Body of pancreas (tissue), 4 donors: ENCODE data around the gene GATA3.

ENCODE experiments used
- POLR2A ChIP-seq, 3 donors: fragments of 450-650 bp; IDR thresholded peaks; one replicate each; pipeline ENCODE4 v1.6.1; 2016; ENCODE audit warnings: antibody characterized with exemption in 3 of 3, mild to moderate bottlenecking in 2 of 3
- TF ChIP-seq, protein P1 (sequence below), 7 experiments: fragments of 450-650 bp in 4 of 7; fragments of 200-600 bp in 3 of 7; sonication (generic) in 3 of 7; IDR thresholded peaks; one replicate each; pipeline ENCODE4 v1.5.1; 2016 to 2019; ENCODE audit warnings: antibody characterized with exemption in 7 of 7

DNA sequence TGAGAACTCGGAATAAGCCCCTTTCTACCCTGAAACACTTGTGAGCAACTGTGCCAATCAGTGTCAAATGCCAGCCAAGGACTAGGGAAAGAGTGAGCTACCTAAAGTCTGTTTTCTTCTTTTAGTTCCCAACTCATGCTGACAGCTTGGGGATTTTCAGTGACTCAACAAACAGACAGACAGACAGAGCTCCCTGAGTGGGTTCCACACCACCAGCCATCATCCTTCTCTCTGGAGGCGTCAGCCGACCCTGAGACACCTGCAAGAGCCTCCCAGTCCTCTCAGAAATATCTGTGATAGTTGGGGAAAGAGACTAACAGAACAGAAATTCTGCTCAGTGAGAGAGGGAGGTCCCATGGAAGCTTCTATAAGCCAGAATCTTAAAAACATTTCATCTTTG is 49.5 kb downstream of the GATA3 start:
- TF ChIP-seq, protein P1, sequence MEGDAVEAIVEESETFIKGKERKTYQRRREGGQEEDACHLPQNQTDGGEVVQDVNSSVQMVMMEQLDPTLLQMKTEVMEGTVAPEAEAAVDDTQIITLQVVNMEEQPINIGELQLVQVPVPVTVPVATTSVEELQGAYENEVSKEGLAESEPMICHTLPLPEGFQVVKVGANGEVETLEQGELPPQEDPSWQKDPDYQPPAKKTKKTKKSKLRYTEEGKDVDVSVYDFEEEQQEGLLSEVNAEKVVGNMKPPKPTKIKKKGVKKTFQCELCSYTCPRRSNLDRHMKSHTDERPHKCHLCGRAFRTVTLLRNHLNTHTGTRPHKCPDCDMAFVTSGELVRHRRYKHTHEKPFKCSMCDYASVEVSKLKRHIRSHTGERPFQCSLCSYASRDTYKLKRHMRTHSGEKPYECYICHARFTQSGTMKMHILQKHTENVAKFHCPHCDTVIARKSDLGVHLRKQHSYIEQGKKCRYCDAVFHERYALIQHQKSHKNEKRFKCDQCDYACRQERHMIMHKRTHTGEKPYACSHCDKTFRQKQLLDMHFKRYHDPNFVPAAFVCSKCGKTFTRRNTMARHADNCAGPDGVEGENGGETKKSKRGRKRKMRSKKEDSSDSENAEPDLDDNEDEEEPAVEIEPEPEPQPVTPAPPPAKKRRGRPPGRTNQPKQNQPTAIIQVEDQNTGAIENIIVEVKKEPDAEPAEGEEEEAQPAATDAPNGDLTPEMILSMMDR (IDR thresholded peaks at IDR 0.05), result no peak
- no peak for TF ChIP-seq POLR2A (IDR thresholded peaks at IDR 0.05)
